ACC112 (cell line): ENCODE measurements around the gene STEAP1B.

Source experiments
- H2AFZ ChIP-seq: fragments of 200-600 bp; sonication (generic); one replicate; pipeline ENCODE4 v1.6.0; 2017; ENCODE audit warnings: antibody characterized with exemption, low read length; ENCODE audit not compliant: unreplicated experiment
- H3K27ac ChIP-seq: fragments of 200-600 bp; sonication (generic); 2 replicates; pipeline ENCODE4 v1.5.1; 2014; ENCODE audit warnings: low read depth, mild to moderate bottlenecking, antibody characterized with exemption, low read length, moderate library complexity
- H3K27me3 ChIP-seq: fragments of 200-600 bp; sonication (generic); 2 replicates; pipeline ENCODE4 v1.6.1; 2014; ENCODE audit warnings: mild to moderate bottlenecking, antibody characterized with exemption, low read length, moderate library complexity, mixed read lengths; ENCODE audit not compliant: insufficient read depth
- H3K36me3 ChIP-seq: fragments of 200-600 bp; sonication (generic); 2 replicates; pipeline ENCODE4 v1.6.1; 2016; ENCODE audit warnings: mild to moderate bottlenecking, antibody characterized with exemption, low read length, moderate library complexity, mixed read lengths; ENCODE audit not compliant: insufficient read depth
- H3K4me1 ChIP-seq: fragments of 200-600 bp; sonication (generic); one replicate; pipeline ENCODE4 v1.6.1; 2016; ENCODE audit warnings: low read length, mixed read lengths; ENCODE audit not compliant: insufficient read depth, unreplicated experiment, control insufficient read depth
- H3K4me3 ChIP-seq: fragments of 200-600 bp; sonication (generic); 2 replicates; pipeline ENCODE4 v1.5.1; 2014; ENCODE audit warnings: mild to moderate bottlenecking, low read depth, low read length
- H3K79me2 ChIP-seq: fragments of 200-600 bp; sonication (generic); one replicate; pipeline ENCODE4 v1.6.0; 2016; ENCODE audit warnings: low read length; ENCODE audit not compliant: control insufficient read depth, unreplicated experiment, insufficient read depth

Gene STEAP1B

GRCh38 chr7:22400936-22401553, 98.9 kb downstream of the STEAP1B start:
- Histone ChIP-seq H3K4me1 (peaks cover 17% of the 10 kb centered on the region), H3K27me3 (no peaks in the 10 kb centered on the region), H2AFZ (no peak overlapping the region), H3K4me3 (no peak overlapping the region), H3K27ac (no peak overlapping the region), H3K79me2 (no peaks in the 10 kb centered on the region), H3K36me3 (no peaks in the 10 kb centered on the region)

- Histone ChIP-seq H3K27me3 (no peaks in the 10 kb centered on the region), H3K4me3 (no peak overlapping the region), H2AFZ (no peak overlapping the region), H3K36me3 (no peaks in the 10 kb centered on the region), H3K27ac (no peak overlapping the region), H3K79me2 (no peaks in the 10 kb centered on the region), H3K4me1 (peaks cover 17% of the 10 kb centered on the region)
These were observed 99.7 kb downstream of the STEAP1B start for GRCh38 chr7:22400150-22400814.

- no peak overlapping the region for H3K27ac ChIP-seq
- H2AFZ ChIP-seq = no peak overlapping the region
- H3K4me1 ChIP-seq = peaks cover 17% of the 10 kb centered on the region
- no peak overlapping the region for H3K4me3 ChIP-seq
- no peaks in the 10 kb centered on the region for H3K79me2 ChIP-seq
- H3K27me3 ChIP-seq = no peaks in the 10 kb centered on the region
- H3K36me3 ChIP-seq = no peaks in the 10 kb centered on the region
These were observed 100.4 kb downstream of the STEAP1B start for GRCh38 chr7:22399546-22399945.

GRCh38 chr7:22399091-22399490, 100.9 kb downstream of the STEAP1B start:
- Histone ChIP-seq H3K27me3 (no peaks in the 10 kb centered on the region), H3K27ac (no peak overlapping the region), H3K4me1 (peaks cover 17% of the 10 kb centered on the region), H2AFZ (no peak overlapping the region), H3K4me3 (no peak overlapping the region), H3K36me3 (no peaks in the 10 kb centered on the region), H3K79me2 (no peaks in the 10 kb centered on the region)

- H3K36me3 ChIP-seq = no peaks in the 10 kb centered on the region
- H3K27me3 ChIP-seq = no peaks in the 10 kb centered on the region
- H2AFZ ChIP-seq = no peak overlapping the region
- H3K27ac ChIP-seq = no peak overlapping the region
- peaks cover 17% of the 10 kb centered on the region for H3K4me1 ChIP-seq
- H3K79me2 ChIP-seq = no peaks in the 10 kb centered on the region
- H3K4me3 ChIP-seq = no peak overlapping the region
These were observed 102.0 kb downstream of the STEAP1B start for GRCh38 chr7:22397981-22398380.

- Histone ChIP-seq H3K79me2 (no peaks in the 10 kb centered on the region), H2AFZ (no peak overlapping the region), H3K4me3 (no peak overlapping the region), H3K27me3 (no peaks in the 10 kb centered on the region), H3K27ac (no peak overlapping the region), H3K4me1 (no peaks in the 10 kb centered on the region), H3K36me3 (no peaks in the 10 kb centered on the region)
These were observed 104.8 kb downstream of the STEAP1B start for GRCh38 chr7:22395222-22395621.

- no peaks in the 10 kb centered on the region for H3K27me3 ChIP-seq
- H3K4me3 ChIP-seq = no peak overlapping the region
- no peak overlapping the region for H3K27ac ChIP-seq
- H2AFZ ChIP-seq = no peak overlapping the region
- no peaks in the 10 kb centered on the region for H3K36me3 ChIP-seq
- no peaks in the 10 kb centered on the region for H3K4me1 ChIP-seq
- no peaks in the 10 kb centered on the region for H3K79me2 ChIP-seq
These were observed 105.2 kb downstream of the STEAP1B start for GRCh38 chr7:22394739-22395138.

- Histone ChIP-seq H3K4me3 (no peak overlapping the region), H3K4me1 (no peaks in the 10 kb centered on the region), H3K27ac (no peak overlapping the region), H3K79me2 (no peaks in the 10 kb centered on the region), H3K36me3 (no peaks in the 10 kb centered on the region), H3K27me3 (no peaks in the 10 kb centered on the region), H2AFZ (no peak overlapping the region)
These were observed 105.9 kb downstream of the STEAP1B start for GRCh38 chr7:22393913-22394729.

- Histone ChIP-seq H3K36me3 (no peaks in the 10 kb centered on the region), H3K4me1 (peaks cover 7% of the 10 kb centered on the region), H3K27me3 (no peaks in the 10 kb centered on the region), H3K27ac (no peak overlapping the region), H3K4me3 (no peak overlapping the region), H3K79me2 (no peaks in the 10 kb centered on the region), H2AFZ (no peak overlapping the region)
These were observed 109.5 kb downstream of the STEAP1B start for GRCh38 chr7:22390516-22390915.

- H3K4me3 ChIP-seq = no peak overlapping the region
- H3K27me3 ChIP-seq = no peaks in the 10 kb centered on the region
- no peaks in the 10 kb centered on the region for H3K79me2 ChIP-seq
- peaks cover 7% of the 10 kb centered on the region for H3K4me1 ChIP-seq
- H2AFZ ChIP-seq = no peak overlapping the region
- no peaks in the 10 kb centered on the region for H3K36me3 ChIP-seq
- no peak overlapping the region for H3K27ac ChIP-seq
These were observed 110.1 kb downstream of the STEAP1B start for GRCh38 chr7:22389892-22390291.
